ENCODE measurements around the gene FHIT.

DNA sequence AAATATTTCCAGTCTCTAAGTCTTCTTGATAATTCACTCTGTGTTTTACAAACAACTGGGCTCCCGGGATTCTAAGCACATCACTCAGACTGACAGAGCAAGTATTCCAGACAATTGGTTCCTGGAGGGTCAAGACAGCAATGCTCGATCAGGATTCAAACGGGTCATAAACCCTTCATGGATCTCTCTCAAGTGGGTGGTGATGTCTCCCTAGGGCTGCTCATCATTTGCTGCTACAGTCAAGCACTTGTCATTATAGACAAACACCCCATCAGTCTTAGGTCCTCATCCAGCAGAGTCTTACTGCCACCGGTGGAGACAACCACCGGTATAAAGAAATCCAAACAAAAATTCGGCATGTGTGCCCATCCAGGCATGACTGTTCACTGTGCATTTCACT lies 921.1 kb downstream of the FHIT start:
- TF ChIP-seq EZH2phosphoT487 (conservative IDR thresholded peaks at IDR 0.05; ENCODE audit: low read length) = no peak
- TF ChIP-seq, protein P1, sequence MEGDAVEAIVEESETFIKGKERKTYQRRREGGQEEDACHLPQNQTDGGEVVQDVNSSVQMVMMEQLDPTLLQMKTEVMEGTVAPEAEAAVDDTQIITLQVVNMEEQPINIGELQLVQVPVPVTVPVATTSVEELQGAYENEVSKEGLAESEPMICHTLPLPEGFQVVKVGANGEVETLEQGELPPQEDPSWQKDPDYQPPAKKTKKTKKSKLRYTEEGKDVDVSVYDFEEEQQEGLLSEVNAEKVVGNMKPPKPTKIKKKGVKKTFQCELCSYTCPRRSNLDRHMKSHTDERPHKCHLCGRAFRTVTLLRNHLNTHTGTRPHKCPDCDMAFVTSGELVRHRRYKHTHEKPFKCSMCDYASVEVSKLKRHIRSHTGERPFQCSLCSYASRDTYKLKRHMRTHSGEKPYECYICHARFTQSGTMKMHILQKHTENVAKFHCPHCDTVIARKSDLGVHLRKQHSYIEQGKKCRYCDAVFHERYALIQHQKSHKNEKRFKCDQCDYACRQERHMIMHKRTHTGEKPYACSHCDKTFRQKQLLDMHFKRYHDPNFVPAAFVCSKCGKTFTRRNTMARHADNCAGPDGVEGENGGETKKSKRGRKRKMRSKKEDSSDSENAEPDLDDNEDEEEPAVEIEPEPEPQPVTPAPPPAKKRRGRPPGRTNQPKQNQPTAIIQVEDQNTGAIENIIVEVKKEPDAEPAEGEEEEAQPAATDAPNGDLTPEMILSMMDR (IDR thresholded peaks at IDR 0.05; ENCODE audit: insufficient read depth, low read length, poor library complexity, severe bottlenecking) = no peak
